ENCODE data around the gene ENPP6.

Gene ENPP6

GRCh38 chr4:184188443-184189400 is 29.0 kb downstream of the ENPP6 start:
- DNase-seq, result no peak

- no peak for DNase-seq
Measured at GRCh38 chr4:184177271-184177670, 40.4 kb downstream of the ENPP6 start.

- DNase-seq, result no peak
Measured at GRCh38 chr4:184174571-184175488, 42.8 kb downstream of the ENPP6 start.

- no peak for DNase-seq
Measured at GRCh38 chr4:184171011-184171410, 46.7 kb downstream of the ENPP6 start.

GRCh38 chr4:184169225-184169867 is 48.3 kb downstream of the ENPP6 start:
- DNase-seq, result no peak

GRCh38 chr4:184168406-184169019 is 49.2 kb downstream of the ENPP6 start:
- DNase-seq, result peak; percentile 72

- no peak for DNase-seq
Measured at GRCh38 chr4:184167576-184167975, 50.1 kb downstream of the ENPP6 start.

GRCh38 chr4:184166736-184167135 is 50.9 kb downstream of the ENPP6 start:
- no peak for DNase-seq

GRCh38 chr4:184165291-184165690 is 52.4 kb downstream of the ENPP6 start:
- DNase-seq, result no peak

GRCh38 chr4:184163813-184164212 is 53.9 kb downstream of the ENPP6 start:
- DNase-seq, result peak; percentile 67

GRCh38 chr4:184162596-184162995 is 55.1 kb downstream of the ENPP6 start:
- no peak for DNase-seq

GRCh38 chr4:184157322-184157721 is 60.4 kb downstream of the ENPP6 start:
- no peak for DNase-seq

GRCh38 chr4:184156163-184156920 is 61.3 kb downstream of the ENPP6 start:
- DNase-seq, result no peak

- DNase-seq, result no peak
Measured at GRCh38 chr4:184154199-184154598, 63.5 kb downstream of the ENPP6 start.

GRCh38 chr4:184153781-184154180 is 63.9 kb downstream of the ENPP6 start:
- DNase-seq, result no peak

GRCh38 chr4:184151988-184152485 is 65.6 kb downstream of the ENPP6 start:
- no peak for DNase-seq

- no peak for DNase-seq
Measured at GRCh38 chr4:184150102-184150839, 67.4 kb downstream of the ENPP6 start.

GRCh38 chr4:184148738-184149637 is 68.7 kb downstream of the ENPP6 start:
- no peak for DNase-seq

- peak; percentile 58 for DNase-seq
Measured at GRCh38 chr4:184147858-184148737, 69.6 kb downstream of the ENPP6 start.

Data from hematopoietic multipotent progenitor cell treated with erythropoietin and hydrocortisone succinate and interleukin-3 and kit ligand, for 6 days (in vitro differentiated cells).